Left hindlimb (tissue), 1 donor: Measurements from ENCODE around the gene SRD5A3.
A peak's percentile ranks its signal among the peaks of the same experiment; 100 is the strongest.

Experiments used
- DNase-seq: peaks from one replicate; pipeline ENCODE4 v3.0.0-alpha.2; 2018

SRD5A3 gene

GRCh38 chr4:55345980-55346850, at the start of gene SRD5A3:
SRD5A3 (plus strand) TSS chr4:55346242; CDS start chr4:55346337, 95 bp downstream.
- peak; percentile 87 for DNase-seq

- no peak for DNase-seq
These were observed 48.7 kb upstream of the SRD5A3 start for GRCh38 chr4:55297346-55297745.

GRCh38 chr4:55303760-55304165, 42.3 kb upstream of the SRD5A3 start:
- no peak for DNase-seq

- DNase-seq = no peak
These were observed 41.7 kb upstream of the SRD5A3 start for GRCh38 chr4:55304303-55304702.

GRCh38 chr4:55308071-55308470, 38.0 kb upstream of the SRD5A3 start:
- DNase-seq = no peak

- no peak for DNase-seq
These were observed 34.1 kb upstream of the SRD5A3 start for GRCh38 chr4:55311792-55312488.

GRCh38 chr4:55312489-55313101, 33.4 kb upstream of the SRD5A3 start:
- DNase-seq = no peak

- DNase-seq = no peak
These were observed 31.8 kb upstream of the SRD5A3 start for GRCh38 chr4:55314141-55314820.

- no peak for DNase-seq
These were observed 27.6 kb upstream of the SRD5A3 start for GRCh38 chr4:55318175-55319129.

GRCh38 chr4:55321707-55322264, 24.3 kb upstream of the SRD5A3 start:
- peak; percentile 56 for DNase-seq

GRCh38 chr4:55323375-55323774, 22.7 kb upstream of the SRD5A3 start:
- DNase-seq = no peak

GRCh38 chr4:55326629-55327028, 19.4 kb upstream of the SRD5A3 start:
- no peak for DNase-seq

GRCh38 chr4:55329012-55329411, 17.0 kb upstream of the SRD5A3 start:
- DNase-seq = no peak

- DNase-seq = no peak
These were observed 15.8 kb upstream of the SRD5A3 start for GRCh38 chr4:55330241-55330640.

GRCh38 chr4:55336138-55337034, 9.7 kb upstream of the SRD5A3 start:
- DNase-seq = no peak

GRCh38 chr4:55337944-55338343, 8.1 kb upstream of the SRD5A3 start:
- DNase-seq = no peak

GRCh38 chr4:55338486-55338885, 7.6 kb upstream of the SRD5A3 start:
- DNase-seq = no peak

- DNase-seq = no peak
These were observed 5.8 kb upstream of the SRD5A3 start for GRCh38 chr4:55340266-55340665.

- no peak for DNase-seq
These were observed 2.2 kb upstream of the SRD5A3 start for GRCh38 chr4:55343887-55344286.

GRCh38 chr4:55345054-55345453, 988 bp upstream of the SRD5A3 start:
- no peak for DNase-seq
